ENCODE results near the gene ERCC5.

DNA sequence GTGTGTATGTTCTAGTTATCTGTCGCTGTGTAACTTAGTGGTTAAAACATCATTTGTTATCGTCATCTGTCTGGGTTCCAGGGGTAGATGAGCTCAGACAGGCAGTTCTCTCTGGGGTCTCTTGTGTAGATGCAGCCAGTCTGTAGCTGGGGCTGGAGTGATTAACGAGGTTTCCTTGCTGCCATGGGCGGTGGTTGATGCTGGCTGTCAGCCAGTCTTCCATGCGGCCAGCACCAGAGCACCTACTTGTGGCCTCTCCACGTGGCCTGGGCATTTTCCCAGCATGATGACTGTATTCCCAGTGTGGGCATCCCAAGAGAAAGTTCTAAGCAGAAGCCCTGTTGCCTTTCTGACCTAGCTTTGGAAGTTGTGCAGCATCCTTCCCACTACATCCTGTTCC lies 10.7 kb downstream of the ERCC5 start:
- TF ChIP-seq POLR2A (IDR thresholded peaks at IDR 0.05; ENCODE audit: low read depth, low read length) (no peak), POLR2AphosphoS5 (IDR thresholded peaks at IDR 0.05; ENCODE audit: low read depth, low read length) (no peak), TAF1 (IDR thresholded peaks at IDR 0.05; ENCODE audit: low read depth, low read length) (no peak), PAX5 (IDR thresholded peaks at IDR 0.05; ENCODE audit: insufficient read depth, low read length, severe bottlenecking) (no peak), SPI1 (IDR thresholded peaks at IDR 0.05; ENCODE audit: low read depth, low read length) (no peak)

Data from GM12891 (cell line).